ENCODE results near the gene FAM184A.

GRCh38 chr6:119024111-119024510 lies 54.4 kb downstream of the FAM184A start:
- TF ChIP-seq, protein P1, sequence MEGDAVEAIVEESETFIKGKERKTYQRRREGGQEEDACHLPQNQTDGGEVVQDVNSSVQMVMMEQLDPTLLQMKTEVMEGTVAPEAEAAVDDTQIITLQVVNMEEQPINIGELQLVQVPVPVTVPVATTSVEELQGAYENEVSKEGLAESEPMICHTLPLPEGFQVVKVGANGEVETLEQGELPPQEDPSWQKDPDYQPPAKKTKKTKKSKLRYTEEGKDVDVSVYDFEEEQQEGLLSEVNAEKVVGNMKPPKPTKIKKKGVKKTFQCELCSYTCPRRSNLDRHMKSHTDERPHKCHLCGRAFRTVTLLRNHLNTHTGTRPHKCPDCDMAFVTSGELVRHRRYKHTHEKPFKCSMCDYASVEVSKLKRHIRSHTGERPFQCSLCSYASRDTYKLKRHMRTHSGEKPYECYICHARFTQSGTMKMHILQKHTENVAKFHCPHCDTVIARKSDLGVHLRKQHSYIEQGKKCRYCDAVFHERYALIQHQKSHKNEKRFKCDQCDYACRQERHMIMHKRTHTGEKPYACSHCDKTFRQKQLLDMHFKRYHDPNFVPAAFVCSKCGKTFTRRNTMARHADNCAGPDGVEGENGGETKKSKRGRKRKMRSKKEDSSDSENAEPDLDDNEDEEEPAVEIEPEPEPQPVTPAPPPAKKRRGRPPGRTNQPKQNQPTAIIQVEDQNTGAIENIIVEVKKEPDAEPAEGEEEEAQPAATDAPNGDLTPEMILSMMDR (IDR thresholded peaks at IDR 0.05; ENCODE audit: insufficient read depth, low read depth, low read length), result no peak
- TF ChIP-seq EZH2 (IDR thresholded peaks at IDR 0.05; ENCODE audit: insufficient read depth, low read length), result no peak

All from astrocyte (in vitro differentiated cells and primary cell).